A673 (cell line): ENCODE results near the gene UNC79. TPM values are rescaled to one million over a fixed set of nuclear protein-coding genes. Genes with fewer than 3 reads are reported as not detected.
A peak's percentile ranks its signal among the peaks of the same experiment; 100 is the strongest.

ENCODE experiments used
- BruUV-seq: library from RNA; stranded (reverse); fragments of 400-500 nt; replicated peaks from 2 replicates; lab custom pipeline; 2021; lab: Mats Ljungman, UMichigan
- CTCF ChIA-PET: fragments of 300-600 bp; sonication (Branson Sonifier 250); formaldehyde crosslinking; loops from one replicate; lab custom pipeline; 2022; ENCODE audit warnings: antibody characterized with exemption; lab: Charles Lee
- POLR2A ChIA-PET: fragments of 300-600 bp; sonication (Branson Sonifier 250); formaldehyde crosslinking; loops from one replicate; lab custom pipeline; 2022; ENCODE audit warnings: antibody characterized with exemption; ENCODE audit not compliant: low non-redundant PET; lab: Charles Lee
- DNase-seq: peaks from one replicate; pipeline ENCODE4 v3.0.0-alpha.2; 2015; ENCODE audit warnings: low spot score
- H3K27ac ChIP-seq: fragments of 200-600 bp; sonication (generic); 2 replicates; pipeline ENCODE4 v1.5.1; 2016; ENCODE audit warnings: mixed run types, low read depth, mild to moderate bottlenecking, mixed read lengths, antibody characterized with exemption, low read length; ENCODE audit not compliant: poor library complexity, severe bottlenecking
- H3K27me3 ChIP-seq: fragments of 200-600 bp; sonication (generic); replicated peaks from 2 replicates; pipeline ENCODE4 v1.6.1; 2017; ENCODE audit warnings: mixed run types, low read depth, mild to moderate bottlenecking, mixed read lengths, antibody characterized with exemption, low read length; ENCODE audit not compliant: insufficient read depth, poor library complexity
- H3K36me3 ChIP-seq: fragments of 200-600 bp; sonication (generic); 2 replicates; pipeline ENCODE4 v1.6.1; 2016; ENCODE audit warnings: mixed run types, mild to moderate bottlenecking, mixed read lengths, antibody characterized with exemption, low read length; ENCODE audit not compliant: insufficient read depth, poor library complexity, severe bottlenecking
- H3K4me1 ChIP-seq: fragments of 200-600 bp; sonication (generic); 2 replicates; pipeline ENCODE4 v1.6.1; 2017; ENCODE audit warnings: mixed run types, mild to moderate bottlenecking, mixed read lengths, antibody characterized with exemption, low read length; ENCODE audit not compliant: insufficient read depth, poor library complexity, severe bottlenecking
- H3K4me3 ChIP-seq: fragments of 200-600 bp; sonication (generic); 2 replicates; pipeline ENCODE4 v1.5.1; 2016; ENCODE audit warnings: low read depth, mixed run types, mild to moderate bottlenecking, mixed read lengths, low read length; ENCODE audit not compliant: poor library complexity, severe bottlenecking
- H3K9me3 ChIP-seq: fragments of 200-600 bp; sonication (generic); 2 replicates; pipeline ENCODE4 v1.6.1; 2016; ENCODE audit warnings: mixed run types, low read depth, mild to moderate bottlenecking, mixed read lengths, antibody characterized with exemption, low read length; ENCODE audit not compliant: poor library complexity, severe bottlenecking
- EZH2 ChIP-seq: fragments of 200-600 bp; sonication (generic); IDR thresholded peaks from 2 replicates; pipeline ENCODE4 v1.6.1; 2017; ENCODE audit warnings: borderline replicate concordance, low read depth, mild to moderate bottlenecking, mixed read lengths, antibody characterized with exemption, low read length; ENCODE audit not compliant: poor library complexity, severe bottlenecking
- intact Hi-C: fragments of 100-400 bp; cut with micrococcal nuclease; formaldehyde crosslinking; loops from one replicate; pipeline ENCODE4 v1.10.0; 2022; ENCODE audit not compliant: unreplicated experiment
- total RNA-seq: library from RNA; stranded (reverse); gene quantifications from 2 replicates; pipeline ENCODE4 v1.2.3, GENCODE V29; 2021
- TF ChIP-seq, protein P1 (sequence below): fragments of 300-800, 200-600 bp; sonication (generic); conservative IDR thresholded peaks from 2 replicates; pipeline ENCODE4 v1.5.1; 2017; ENCODE audit warnings: low read depth, mild to moderate bottlenecking, antibody characterized with exemption, low read length, moderate library complexity, mixed read lengths

UNC79 gene
- total RNA-seq, 1 experiment from 2014 or later = 0.15 TPM

DNA sequence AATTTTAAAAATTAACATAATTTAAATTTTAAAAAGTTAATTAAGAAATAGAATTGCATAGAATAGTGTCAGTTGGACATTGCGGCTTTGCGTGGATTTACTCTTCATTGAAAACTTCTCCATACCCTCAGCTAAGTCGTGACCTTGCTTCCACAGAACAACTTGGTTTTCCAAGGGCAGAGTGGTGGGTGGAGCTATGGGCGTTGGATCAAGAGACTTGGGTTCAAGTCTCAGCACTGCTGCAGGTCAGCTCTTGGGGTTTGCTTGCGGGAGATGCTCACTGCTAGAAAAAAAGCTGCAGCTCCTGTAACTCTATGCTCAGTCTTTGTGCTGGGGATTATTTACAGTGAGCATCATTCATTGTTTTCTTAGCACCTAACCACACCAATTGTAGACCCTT is 223.9 kb downstream of the UNC79 start:
- H3K27ac ChIP-seq = no peak overlapping the region
- ChIA-PET POLR2A (interaction anchor here (0.6 kb wide), 1 partner anchor 44 kb away, joined by 4 read pairs; no protein-coding TSS in a partner anchor), CTCF (interaction anchor here (1.2 to 1.8 kb wide), 2 partner anchors 248 to 252 kb away, joined by 4 to 11 read pairs; no protein-coding TSS in a partner anchor)
- TF ChIP-seq, protein P1, sequence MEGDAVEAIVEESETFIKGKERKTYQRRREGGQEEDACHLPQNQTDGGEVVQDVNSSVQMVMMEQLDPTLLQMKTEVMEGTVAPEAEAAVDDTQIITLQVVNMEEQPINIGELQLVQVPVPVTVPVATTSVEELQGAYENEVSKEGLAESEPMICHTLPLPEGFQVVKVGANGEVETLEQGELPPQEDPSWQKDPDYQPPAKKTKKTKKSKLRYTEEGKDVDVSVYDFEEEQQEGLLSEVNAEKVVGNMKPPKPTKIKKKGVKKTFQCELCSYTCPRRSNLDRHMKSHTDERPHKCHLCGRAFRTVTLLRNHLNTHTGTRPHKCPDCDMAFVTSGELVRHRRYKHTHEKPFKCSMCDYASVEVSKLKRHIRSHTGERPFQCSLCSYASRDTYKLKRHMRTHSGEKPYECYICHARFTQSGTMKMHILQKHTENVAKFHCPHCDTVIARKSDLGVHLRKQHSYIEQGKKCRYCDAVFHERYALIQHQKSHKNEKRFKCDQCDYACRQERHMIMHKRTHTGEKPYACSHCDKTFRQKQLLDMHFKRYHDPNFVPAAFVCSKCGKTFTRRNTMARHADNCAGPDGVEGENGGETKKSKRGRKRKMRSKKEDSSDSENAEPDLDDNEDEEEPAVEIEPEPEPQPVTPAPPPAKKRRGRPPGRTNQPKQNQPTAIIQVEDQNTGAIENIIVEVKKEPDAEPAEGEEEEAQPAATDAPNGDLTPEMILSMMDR = no peak
- TF ChIP-seq EZH2 = no peak
- DNase-seq = peak; percentile 3
- H3K4me3 ChIP-seq = no peak overlapping the region
- intact Hi-C loops = loop anchor here (2.0 to 10.0 kb wide), 3 partner anchors 238 to 350 kb away; no protein-coding TSS in a partner anchor
- no peaks in the 10 kb centered on the region for H3K9me3 ChIP-seq
- H3K36me3 ChIP-seq = no peaks in the 10 kb centered on the region
- H3K27me3 ChIP-seq = peaks cover 20% of the 10 kb centered on the region
- BruUV-seq = no TSS peak
- H3K4me1 ChIP-seq = no peaks in the 10 kb centered on the region

DNA sequence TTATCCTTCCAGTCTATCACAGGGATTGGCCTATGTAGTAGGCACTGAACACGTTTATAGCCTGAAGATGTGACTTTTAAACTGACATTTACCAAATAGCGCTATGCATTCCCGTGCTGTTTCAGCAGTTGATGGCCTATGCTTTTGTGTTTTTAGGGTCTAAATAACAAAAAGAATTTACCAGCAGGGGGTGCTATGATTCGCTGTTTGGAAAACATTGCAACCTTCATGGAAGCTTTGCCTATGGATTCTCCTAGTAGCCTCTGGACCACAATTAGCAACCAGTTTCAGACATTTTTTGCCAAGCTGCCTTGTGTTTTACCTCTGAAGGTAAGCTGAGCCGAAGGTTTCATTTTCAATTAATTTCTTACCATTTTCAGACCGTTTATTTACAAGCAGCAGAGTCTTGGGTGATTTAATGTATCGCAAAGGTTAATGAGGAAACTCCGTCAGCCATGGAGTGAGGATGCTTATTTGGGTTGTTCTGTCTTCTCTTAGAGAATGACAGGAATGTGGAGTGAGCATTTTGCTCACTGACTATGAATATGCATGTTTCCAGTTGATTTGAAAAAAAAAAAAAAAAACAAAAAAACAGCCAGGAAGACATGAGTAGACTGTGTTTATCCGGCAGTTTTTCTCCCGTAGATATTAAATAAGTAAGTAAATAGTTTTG is 224.5 kb downstream of the UNC79 start:
- no TSS peak for BruUV-seq
- H3K4me3 ChIP-seq = no peak overlapping the region
- H3K9me3 ChIP-seq = no peaks in the 10 kb centered on the region
- POLR2A ChIA-PET = interaction anchor here (0.6 kb wide), 1 partner anchor 45 kb away, joined by 4 read pairs; no protein-coding TSS in a partner anchor
- no peaks in the 10 kb centered on the region for H3K4me1 ChIP-seq
- TF ChIP-seq, protein P1 = peak; percentile 65
- no peak for TF ChIP-seq EZH2
- H3K27me3 ChIP-seq = peaks cover 14% of the 10 kb centered on the region
- intact Hi-C loops = loop anchor here (2.0 to 10.0 kb wide), 3 partner anchors 238 to 350 kb away; no protein-coding TSS in a partner anchor
- CTCF ChIA-PET = interaction anchor here (0.7 to 1.8 kb wide), 3 partner anchors 248 to 481 kb away, joined by 4 to 11 read pairs (median 4); no protein-coding TSS in a partner anchor
- no peak overlapping the region for H3K27ac ChIP-seq
- DNase-seq = peak; percentile 78
- H3K36me3 ChIP-seq = no peaks in the 10 kb centered on the region

DNA sequence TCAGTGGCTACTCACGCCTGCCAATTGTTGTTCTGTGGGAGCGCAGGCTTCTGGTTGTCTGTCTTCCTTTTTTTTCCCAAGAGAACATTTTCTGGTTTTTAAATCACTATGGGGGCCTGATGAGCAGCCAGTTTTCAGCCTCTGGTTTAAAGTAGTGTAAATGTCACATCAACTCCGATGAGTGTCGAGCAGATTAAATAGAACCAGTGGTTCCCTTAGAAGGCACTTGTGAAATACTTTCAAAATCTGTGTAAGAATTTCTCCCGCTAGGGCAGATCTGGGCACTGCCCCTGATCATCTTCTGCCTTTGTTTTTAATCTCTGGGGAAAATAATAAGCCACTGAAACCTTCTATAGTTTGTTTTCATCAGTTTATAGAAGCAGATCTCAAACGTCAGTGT is 227.1 kb downstream of the UNC79 start:
- POLR2A ChIA-PET = no interaction called here
- CTCF ChIA-PET = no interaction called here
- peaks cover 5% of the 10 kb centered on the region for H3K27me3 ChIP-seq
- no TSS peak for BruUV-seq
- TF ChIP-seq, protein P1 = no peak
- TF ChIP-seq EZH2 = no peak
- DNase-seq = no peak
- no peak overlapping the region for H3K4me3 ChIP-seq
- H3K27ac ChIP-seq = no peak overlapping the region
- H3K36me3 ChIP-seq = no peaks in the 10 kb centered on the region
- H3K4me1 ChIP-seq = no peaks in the 10 kb centered on the region
- intact Hi-C loops = loop anchor here (10.0 kb wide), 1 partner anchor 347 kb away; no protein-coding TSS in a partner anchor
- H3K9me3 ChIP-seq = no peaks in the 10 kb centered on the region
